GM12875 (cell line): ENCODE measurements around the gene AQP2.

Experiments used
- H3K4me3 ChIP-seq: one replicate; pipeline ENCODE4 v1.5.1; 2011; ENCODE audit warnings: low read depth, low read length, control low read depth
- CTCF ChIP-seq: IDR thresholded peaks from 2 replicates; pipeline ENCODE4 v1.5.1; 2011; ENCODE audit warnings: low read depth, mild to moderate bottlenecking, control low read depth, inconsistent platforms, low read length, moderate library complexity, borderline replicate concordance; ENCODE audit not compliant: insufficient read depth

AQP2 gene

GRCh38 chr12:49950273-49951251, at the start of gene AQP2:
Gene AQP2 (plus strand): TSS chr12:49950737. CDS start chr12:49950831, 94 bp downstream.
- no peak for TF ChIP-seq CTCF
- no peak within 1 kb of the TSS for H3K4me3 ChIP-seq

- no peak overlapping the region for H3K4me3 ChIP-seq
- TF ChIP-seq CTCF, result no peak
Measured at GRCh38 chr12:49901026-49901425, 49.5 kb upstream of the AQP2 start.

- TF ChIP-seq CTCF, result no peak
Measured at GRCh38 chr12:49901986-49902385, 48.6 kb upstream of the AQP2 start.

GRCh38 chr12:49902399-49903350, 47.9 kb upstream of the AQP2 start:
- H3K4me3 ChIP-seq, result no peak overlapping the region
- peak; percentile 31; the same call in 1 of the 2 replicates for TF ChIP-seq CTCF

More at GRCh38 chr12:49901986-49902385, 48.6 kb upstream of the AQP2 start:
- no peak overlapping the region for H3K4me3 ChIP-seq

GRCh38 chr12:49903351-49903699, 47.2 kb upstream of the AQP2 start:
- TF ChIP-seq CTCF, result no peak
- H3K4me3 ChIP-seq, result no peak overlapping the region

- no peak for TF ChIP-seq CTCF
- no peak within 1 kb of the TSS for H3K4me3 ChIP-seq
Measured at GRCh38 chr12:49903700-49904423, 46.7 kb upstream of the AQP2 start, which contains the start of gene FAIM2. Gene FAIM2 (minus strand): TSS chr12:49903900. CDS start chr12:49903792, 108 bp downstream.
